Lower leg skin (tissue), 3 donors: ENCODE measurements around the gene SLC9A5.

Experiments used
- CTCF ChIP-seq, 3 donors: fragments of 450-650 bp; IDR thresholded peaks; one replicate each; pipeline ENCODE4 v1.5.1; 2016; ENCODE audit warnings: antibody characterized with exemption in 3 of 3, mild to moderate bottlenecking in 3 of 3, moderate library complexity in 2 of 3
- POLR2A ChIP-seq, 2 donors: fragments of 450-650 bp; IDR thresholded peaks; one replicate each; pipeline ENCODE4 v1.6.1; 2016 to 2017; ENCODE audit warnings: antibody characterized with exemption in 2 of 2, mild to moderate bottlenecking in 1 of 2, moderate library complexity in 1 of 2

GRCh38 chr16:67270931-67271338 is 22.2 kb downstream of the SLC9A5 start:
- TF ChIP-seq CTCF (IDR thresholded peaks at IDR 0.05): no peak
- TF ChIP-seq POLR2A (IDR thresholded peaks at IDR 0.05): no peak
